Transverse colon (tissue), 4 donors: Measurements from ENCODE around the gene TMEM91. TPM values are rescaled to one million over a fixed set of nuclear protein-coding genes. Genes with fewer than 3 reads are reported as not detected.
A peak's percentile ranks its signal among the peaks of the same experiment; 100 is the strongest.
"Not testable (repeated sequence)": the region's sequence is repeated elsewhere in the genome, so short reads cannot be mapped to it uniquely, and the experiment has no call there.

Source experiments
- DNase-seq: peaks from one replicate; pipeline ENCODE4 v3.0.0-alpha.2; 2019
- H3K27ac ChIP-seq, 4 donors: fragments of 200-600 bp; sonication (generic); 2 replicates each; pipeline ENCODE4 v1.5.1; 2016 to 2018; ENCODE audit warnings: inconsistent platforms in 4 of 4
- H3K27me3 ChIP-seq: fragments of 200-600 bp; sonication (generic); 2 replicates; pipeline ENCODE4 v1.5.1; 2017; ENCODE audit warnings: inconsistent platforms
- H3K36me3 ChIP-seq, 4 donors: fragments of 200-600 bp; sonication (generic); 2 replicates each; pipeline ENCODE4 v1.5.1; 2017 to 2019; ENCODE audit warnings: inconsistent platforms in 4 of 4
- H3K4me1 ChIP-seq, 4 donors: fragments of 200-600 bp; sonication (generic); 2 replicates each; pipeline ENCODE4 v1.5.1; 2017 to 2020; ENCODE audit warnings: inconsistent platforms in 4 of 4
- H3K4me3 ChIP-seq, 4 donors: fragments of 200-600 bp; sonication (generic); 1 replicate in 1 of 4; 2 replicates in 3 of 4; pipeline versions ENCODE4 v1.5.1 to v1.6.1; 2017 to 2019; ENCODE audit warnings: inconsistent platforms in 4 of 4
- H3K9me3 ChIP-seq, 2 donors: fragments of 200-600 bp; sonication (generic); 2 replicates each; pipeline ENCODE4 v1.5.1; 2017 to 2019; ENCODE audit warnings: inconsistent platforms in 2 of 2
- CTCF ChIP-seq, 5 experiments: fragments of 200-600 bp in 3 of 5; fragments of 450-650 bp in 2 of 5; sonication (generic) in 3 of 5; IDR thresholded peaks; 1 replicate in 2 of 5; 2 replicates in 3 of 5; pipeline ENCODE4 v1.5.1; 2016 to 2017; ENCODE audit warnings: antibody characterized with exemption in 5 of 5, inconsistent platforms in 3 of 5, mild to moderate bottlenecking in 2 of 5, moderate library complexity in 1 of 5
- EP300 ChIP-seq: sonication (generic); formaldehyde crosslinking; IDR thresholded peaks from one replicate; pipeline ENCODE4 v1.6.1; 2017; ENCODE audit warnings: antibody characterized with exemption, low read depth
- POLR2A ChIP-seq: fragments of 450-650 bp; IDR thresholded peaks from one replicate; pipeline ENCODE4 v1.6.1; 2016; ENCODE audit warnings: antibody characterized with exemption, mild to moderate bottlenecking, moderate library complexity
- POLR2AphosphoS5 ChIP-seq, 3 donors: sonication (generic); formaldehyde crosslinking; IDR thresholded peaks; one replicate each; pipeline ENCODE4 v1.6.1; 2016; ENCODE audit warnings: antibody characterized with exemption in 3 of 3
- WGBS, 2 donors: methylation state at CpG; one replicate each; pipeline ENCODE4 v1.1.5; 2018; ENCODE audit warnings: low coverage in 1 of 2; 5-methylcytosine and 5-hydroxymethylcytosine counted together
- in situ Hi-C, 4 donors: fragments of 200-750 bp; cut with MboI; loops; one replicate each; pipeline versions ENCODE4 v1.15.0 to v1.15.1; 2017; ENCODE audit warnings: low sequenced_read_pairs in 3 of 4, low pct_ligation_motif_present in 1 of 4, low pct_unique_long_range_greater_than_20kb in 1 of 4
- intact Hi-C: fragments of 100-400 bp; cut with DNase I; formaldehyde crosslinking; loops from one replicate; pipeline ENCODE4 v1.15.1; 2023; ENCODE audit warnings: low total_unique reads
- total RNA-seq, 4 donors: library from RNA; depleted of rRNA; stranded (reverse); fragments of >200 nt; gene quantifications; one replicate each; pipeline ENCODE4 v1.1.0, GENCODE V29; 2016

The TMEM91 gene
- total RNA-seq, 4 donors from 2014 or later = 4.8 to 11.4 (median 9.4) TPM; not detected in 1

GRCh38 chr19:41369769-41370168 is 6.6 kb upstream of the TMEM91 start:
- 81 to 97% methylated on average over 2 of the region's 2 CpGs for WGBS, 2 donors
- no peaks in the 10 kb centered on the region for H3K9me3 ChIP-seq
- H3K4me3 ChIP-seq = no peak overlapping the region
- intact Hi-C loops = no loop called here
- TF ChIP-seq CTCF (IDR thresholded peaks at IDR 0.05) (no peak), POLR2A (no peak), EP300 (no peak), POLR2AphosphoS5 (IDR thresholded peaks at IDR 0.05) (no peak)
- no peaks in the 10 kb centered on the region for H3K36me3 ChIP-seq
- in situ Hi-C loops = no loop called here
- H3K4me1 ChIP-seq = peaks cover 5 to 29% (median 11%) of the 10 kb centered on the region in 4 donors
- no peak for DNase-seq
- H3K27ac ChIP-seq = no peak overlapping the region
- H3K27me3 ChIP-seq = no peaks in the 10 kb centered on the region

GRCh38 chr19:41371119-41371518 is 5.2 kb upstream of the TMEM91 start:
- H3K27ac ChIP-seq, H3K27me3 ChIP-seq, H3K4me3 ChIP-seq, H3K36me3 ChIP-seq, in situ Hi-C loops, intact Hi-C loops, DNase-seq, H3K9me3 ChIP-seq: not testable (repeated sequence)
- H3K4me1 ChIP-seq = peaks cover 5 to 32% (median 14%) of the 10 kb centered on the region in 4 donors
- 96% methylated on average over 5 of the region's 5 CpGs; no CpG with 5 or more reads in 1 of the 2 donors for WGBS, 2 donors

- Histone ChIP-seq H3K9me3 (no peaks in the 10 kb centered on the region), H3K27ac (no peak overlapping the region), H3K27me3 (no peaks in the 10 kb centered on the region), H3K4me3 (no peak overlapping the region), H3K36me3 (no peaks in the 10 kb centered on the region), H3K4me1 (peaks cover 5 to 36% (median 15%) of the 10 kb centered on the region in 4 donors)
- 93 to 98% methylated on average over 8 of the region's 8 CpGs for WGBS, 2 donors
- no peak for TF ChIP-seq POLR2A
- no peak for TF ChIP-seq POLR2AphosphoS5 (IDR thresholded peaks at IDR 0.05)
- TF ChIP-seq EP300 = no peak
- TF ChIP-seq CTCF (IDR thresholded peaks at IDR 0.05) = no peak
- no peak for DNase-seq
- in situ Hi-C loops = no loop called here
- intact Hi-C loops = no loop called here
Observed at GRCh38 chr19:41371541-41371940, 4.8 kb upstream of the TMEM91 start.

GRCh38 chr19:41372501-41372900 is 3.8 kb upstream of the TMEM91 start:
- WGBS, 2 donors = 82 to 88% methylated on average over 2 of the region's 2 CpGs
- TF ChIP-seq CTCF (IDR thresholded peaks at IDR 0.05) (no peak), EP300 (no peak), POLR2A (no peak), POLR2AphosphoS5 (IDR thresholded peaks at IDR 0.05) (no peak)
- Histone ChIP-seq H3K4me1 (peaks cover 5 to 34% (median 19%) of the 10 kb centered on the region in 4 donors), H3K27me3 (no peaks in the 10 kb centered on the region), H3K36me3 (no peaks in the 10 kb centered on the region), H3K27ac (no peak overlapping the region), H3K9me3 (no peaks in the 10 kb centered on the region), H3K4me3 (no peak overlapping the region)
- no peak for DNase-seq
- in situ Hi-C loops = no loop called here
- intact Hi-C loops = no loop called here

- no peaks in the 10 kb centered on the region for H3K27me3 ChIP-seq
- peak; percentile 52 to 78 (median 77) for TF ChIP-seq POLR2AphosphoS5 (IDR thresholded peaks at IDR 0.05)
- TF ChIP-seq EP300 = no peak
- TF ChIP-seq CTCF (IDR thresholded peaks at IDR 0.05) = no peak
- no peak for TF ChIP-seq POLR2A
- no peaks in the 10 kb centered on the region for H3K36me3 ChIP-seq
- peak; percentile 79 for DNase-seq
- intact Hi-C loops = no loop called here
- in situ Hi-C loops = no loop called here
- H3K4me1 ChIP-seq = peaks cover 5 to 35% (median 21%) of the 10 kb centered on the region in 4 donors
- WGBS, 2 donors = 21 to 43% methylated on average over 5 to 12 of the region's 12 CpGs
- H3K9me3 ChIP-seq = no peaks in the 10 kb centered on the region
- peak overlapping the region; percentile 19 to 51 (median 40) for H3K27ac ChIP-seq
- H3K4me3 ChIP-seq = no peak overlapping the region
Observed at GRCh38 chr19:41373993-41374392, 2.3 kb upstream of the TMEM91 start.
